AG04450 (cell line): ENCODE data around the gene ARSA. TPM values are rescaled to one million over a fixed set of nuclear protein-coding genes. Genes with fewer than 3 reads are reported as not detected.

Experiments used
- CTCF ChIA-PET: fragments of 300-600, 350-600 bp; formaldehyde crosslinking; extraction: SDS; loops from one replicate; lab custom pipeline; 2022; ENCODE audit warnings: antibody characterized with exemption, inconsistent platforms; lab: Charles Lee
- POLR2A ChIA-PET: fragments of 350-600 bp; formaldehyde crosslinking; extraction: SDS; loops from one replicate; lab custom pipeline; 2021; ENCODE audit warnings: antibody characterized with exemption, inconsistent platforms; lab: Yijun Ruan, JAX
- DNase-seq: peaks from one replicate; pipeline ENCODE4 v3.0.0-alpha.2; 2011; ENCODE audit warnings: low read depth, low spot score
- H3K27ac ChIP-seq: one replicate; pipeline ENCODE4 v1.5.1; 2012; ENCODE audit warnings: low read depth, low read length, control low read depth
- H3K27me3 ChIP-seq: one replicate; pipeline ENCODE4 v1.6.0; 2012; ENCODE audit warnings: low read length; ENCODE audit not compliant: control insufficient read depth, insufficient read depth
- H3K4me3 ChIP-seq: 2 replicates; pipeline ENCODE4 v1.5.1; 2011; ENCODE audit warnings: mild to moderate bottlenecking, low read depth, low read length, control low read depth
- H3K9me3 ChIP-seq: 2 replicates; pipeline ENCODE4 v1.5.1; 2012; ENCODE audit warnings: low read length; ENCODE audit not compliant: control insufficient read depth, insufficient read depth
- polyA plus RNA-seq: library from polyadenylated mRNA; depleted of rRNA; stranded (reverse); fragments of >200 nt; gene quantifications from 2 replicates; pipeline ENCODE4 v1.2.3, GENCODE V29; 2011
- TF ChIP-seq, protein P1 (sequence below): IDR thresholded peaks from 2 replicates; pipeline ENCODE4 v1.5.1; 2011; ENCODE audit warnings: low read depth, low read length, control low read depth, inconsistent platforms

The ARSA gene
- polyA plus RNA-seq, 1 experiment = 14.3 TPM

DNA sequence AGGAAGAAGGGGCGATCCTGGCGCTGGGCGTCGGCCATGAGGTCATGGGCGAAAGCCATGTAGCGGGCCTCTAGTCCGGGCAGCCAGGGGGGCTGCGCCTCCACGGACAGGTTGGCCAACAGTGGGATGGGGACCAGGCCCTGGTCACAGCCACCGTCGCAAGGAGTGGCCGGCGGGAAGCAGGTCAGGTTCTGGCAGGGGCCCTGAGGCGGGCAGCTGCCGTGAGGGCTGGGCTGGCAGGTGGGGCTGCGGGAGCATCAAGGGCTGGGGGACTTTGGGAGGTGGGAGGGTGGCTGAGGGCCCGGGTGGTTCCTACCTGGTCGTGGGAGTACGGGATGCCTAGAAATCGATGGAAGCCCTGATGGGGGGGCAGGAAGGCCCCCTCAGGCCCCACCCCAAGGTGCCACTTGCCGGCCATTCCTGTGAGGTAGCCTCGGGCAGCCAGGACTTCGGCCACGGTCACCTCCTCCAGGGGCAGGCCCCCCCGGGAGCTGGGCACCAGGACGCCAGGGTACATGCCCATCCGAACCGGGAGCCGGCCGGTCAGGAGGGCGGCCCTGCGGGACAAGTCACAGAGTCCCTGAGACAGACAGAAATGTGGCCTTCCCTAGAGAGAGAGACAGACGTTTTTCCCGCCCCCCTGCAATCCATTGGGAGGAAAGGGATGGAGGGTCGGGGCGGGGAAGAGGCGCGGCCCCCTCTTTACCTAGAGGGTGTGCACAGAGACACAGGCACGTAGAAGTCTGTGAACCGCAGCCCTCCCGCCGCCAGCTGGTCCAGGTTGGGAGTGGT, 906 bp downstream of the ARSA start:
- H3K27me3 ChIP-seq = peaks cover 3% of the 10 kb centered on the region
- ChIA-PET CTCF (interaction anchor here (0.8 to 1.7 kb wide), 5 partner anchors 64 to 101 kb away, joined by 3 to 7 read pairs (median 4); partner anchors contain the start of genes SCO2 and SYCE3), POLR2A (interaction anchor here (1.5 kb wide), 1 partner anchor 101 kb away, joined by 11 read pairs; the partner anchor contains the start of gene SCO2)
- H3K9me3 ChIP-seq = no peaks in the 10 kb centered on the region; the same call in 1 of the 2 replicates
- DNase-seq = no peak
- peak overlapping the region; percentile 84 for H3K4me3 ChIP-seq
- H3K27ac ChIP-seq = no peak overlapping the region
- TF ChIP-seq, protein P1, sequence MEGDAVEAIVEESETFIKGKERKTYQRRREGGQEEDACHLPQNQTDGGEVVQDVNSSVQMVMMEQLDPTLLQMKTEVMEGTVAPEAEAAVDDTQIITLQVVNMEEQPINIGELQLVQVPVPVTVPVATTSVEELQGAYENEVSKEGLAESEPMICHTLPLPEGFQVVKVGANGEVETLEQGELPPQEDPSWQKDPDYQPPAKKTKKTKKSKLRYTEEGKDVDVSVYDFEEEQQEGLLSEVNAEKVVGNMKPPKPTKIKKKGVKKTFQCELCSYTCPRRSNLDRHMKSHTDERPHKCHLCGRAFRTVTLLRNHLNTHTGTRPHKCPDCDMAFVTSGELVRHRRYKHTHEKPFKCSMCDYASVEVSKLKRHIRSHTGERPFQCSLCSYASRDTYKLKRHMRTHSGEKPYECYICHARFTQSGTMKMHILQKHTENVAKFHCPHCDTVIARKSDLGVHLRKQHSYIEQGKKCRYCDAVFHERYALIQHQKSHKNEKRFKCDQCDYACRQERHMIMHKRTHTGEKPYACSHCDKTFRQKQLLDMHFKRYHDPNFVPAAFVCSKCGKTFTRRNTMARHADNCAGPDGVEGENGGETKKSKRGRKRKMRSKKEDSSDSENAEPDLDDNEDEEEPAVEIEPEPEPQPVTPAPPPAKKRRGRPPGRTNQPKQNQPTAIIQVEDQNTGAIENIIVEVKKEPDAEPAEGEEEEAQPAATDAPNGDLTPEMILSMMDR = no peak

DNA sequence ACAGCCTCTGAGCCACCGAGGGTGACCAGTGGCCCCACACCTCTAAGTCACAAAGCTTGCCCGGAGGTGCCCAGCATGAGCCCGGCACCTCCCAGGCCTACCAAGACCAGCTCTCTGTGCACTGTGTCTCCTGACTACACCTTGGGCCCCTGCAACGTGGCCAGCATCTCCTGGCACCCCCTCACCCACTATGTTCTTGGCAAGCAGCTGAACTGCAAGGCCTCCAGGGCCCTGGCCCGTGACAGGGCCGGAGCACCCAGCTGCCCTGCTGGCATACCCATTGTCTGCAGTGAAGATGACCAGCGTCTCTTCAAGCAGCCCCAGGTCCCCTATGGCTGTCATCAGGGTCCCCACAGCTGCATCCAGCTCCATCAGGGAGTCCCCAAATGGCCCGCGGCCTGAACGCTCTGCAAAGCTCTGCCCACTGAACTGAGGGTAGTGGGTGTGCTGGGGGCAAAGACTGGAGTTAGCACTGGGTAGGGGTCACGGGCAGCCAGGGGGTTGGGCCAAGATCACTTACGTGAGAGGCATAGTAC, 1.6 kb downstream of the ARSA start:
- Histone ChIP-seq H3K9me3 (no peaks in the 10 kb centered on the region; the same call in 1 of the 2 replicates), H3K27ac (no peak overlapping the region), H3K4me3 (no peak overlapping the region), H3K27me3 (peaks cover 3% of the 10 kb centered on the region)
- DNase-seq = no peak
- ChIA-PET CTCF (interaction anchor here (0.9 kb wide), 1 partner anchor 101 kb away, joined by 3 read pairs; the partner anchor contains the start of gene SCO2), POLR2A (no interaction called here)
- TF ChIP-seq, protein P1 = no peak

DNA sequence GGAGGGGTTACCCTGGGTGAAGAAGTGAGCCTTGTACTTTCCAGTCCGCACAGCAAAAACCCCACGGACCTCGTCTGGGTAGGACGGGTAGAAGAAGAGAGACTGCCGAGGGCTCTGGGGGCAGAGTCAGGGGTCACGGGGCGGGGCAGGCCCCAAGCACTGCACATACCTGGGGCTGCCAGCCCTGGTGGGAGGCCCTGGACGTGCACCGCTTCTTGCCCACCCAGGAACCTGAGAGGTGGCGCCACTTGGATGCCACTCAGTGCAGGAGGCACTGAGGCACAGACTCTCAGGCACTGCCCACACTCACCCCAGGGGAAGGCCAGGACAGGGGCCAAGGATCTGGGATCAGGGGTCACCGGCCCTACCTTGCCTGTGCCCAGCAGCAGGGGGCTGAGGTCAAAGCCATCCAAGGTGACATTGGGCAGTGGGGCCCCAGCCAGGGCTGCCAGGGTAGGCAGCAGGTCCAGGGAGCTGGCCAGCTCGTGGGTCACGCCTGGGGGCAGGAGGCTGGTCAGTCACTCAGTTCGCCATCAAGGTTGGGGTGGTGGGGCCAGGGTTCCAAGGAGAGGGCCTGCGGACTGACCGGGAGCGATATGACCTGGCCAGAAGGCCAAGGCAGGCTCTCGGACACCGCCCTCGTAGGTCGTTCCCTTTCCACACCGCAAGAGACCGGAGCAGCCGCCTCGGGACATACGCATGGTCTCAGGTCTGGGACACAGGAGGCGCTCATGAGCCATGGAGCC, 2.2 kb downstream of the ARSA start:
- TF ChIP-seq, protein P1 = no peak
- peaks cover 6% of the 10 kb centered on the region for H3K27me3 ChIP-seq
- H3K4me3 ChIP-seq = no peak overlapping the region
- POLR2A ChIA-PET = no interaction called here
- no peaks in the 10 kb centered on the region; the same call in 1 of the 2 replicates for H3K9me3 ChIP-seq
- no peak overlapping the region for H3K27ac ChIP-seq
- no peak for DNase-seq
- CTCF ChIA-PET = interaction anchor here (0.9 kb wide), 1 partner anchor 100 kb away, joined by 3 read pairs; the partner anchor contains the start of gene SCO2

DNA sequence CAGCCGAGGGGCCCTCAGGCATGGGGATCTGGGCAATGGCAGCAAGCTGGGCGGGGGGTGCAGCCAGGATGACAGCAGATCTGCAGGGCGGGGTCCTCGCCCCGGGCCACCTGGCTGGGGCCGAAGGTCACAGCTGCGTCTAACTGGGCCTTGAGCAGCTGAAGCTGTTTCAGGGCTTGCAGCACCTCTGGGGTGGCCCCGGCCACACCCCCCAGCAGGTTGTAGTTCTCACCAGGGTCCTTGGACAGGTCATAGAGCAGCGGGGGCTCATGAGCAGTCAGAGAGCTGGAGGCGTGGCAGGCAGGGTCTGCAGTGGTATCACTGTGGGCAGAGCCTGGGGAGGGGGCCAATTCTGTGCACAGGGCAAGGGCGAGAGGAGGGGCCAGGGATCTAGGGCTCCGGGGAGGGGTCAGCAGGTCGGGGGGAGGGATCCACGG, 2.8 kb downstream of the ARSA start:
- no peak for DNase-seq
- POLR2A ChIA-PET = no interaction called here

More for the DNA sequence above, 2.8 kb downstream of the ARSA start:
- H3K4me3 ChIP-seq = no peak overlapping the region
- TF ChIP-seq, protein P1 = no peak
- no peaks in the 10 kb centered on the region; the same call in 1 of the 2 replicates for H3K9me3 ChIP-seq
- CTCF ChIA-PET = no interaction called here
- H3K27me3 ChIP-seq = peaks cover 6% of the 10 kb centered on the region
- H3K27ac ChIP-seq = no peak overlapping the region
